HCT116 (cell line): ENCODE data around the gene SHH.

ENCODE experiments used
- POLR2A ChIP-seq: IDR thresholded peaks from 2 replicates; pipeline ENCODE4 v1.7.0; 2011; ENCODE audit warnings: borderline replicate concordance; ENCODE audit not compliant: insufficient read depth, insufficient read length; ENCODE audit errors: extremely low read depth
- ZFX ChIP-seq: fragments of 450-650 bp; IDR thresholded peaks from 2 replicates; pipeline ENCODE4 v1.6.1; 2017
- TF ChIP-seq, protein P1 (sequence below), 3 experiments: fragments of 200-600 bp in 1 of 3; sonication (generic) in 1 of 3; IDR thresholded peaks in 2 of 3; conservative IDR thresholded peaks in 1 of 3; 2 replicates each; pipeline ENCODE4 v1.5.1; 2012 to 2017; ENCODE audit warnings: low read depth in 2 of 3, low read length in 2 of 3, antibody characterized with exemption in 1 of 3, borderline replicate concordance in 1 of 3, control low read depth in 1 of 3, mild to moderate bottlenecking in 1 of 3, mixed read lengths in 1 of 3, mixed run types in 1 of 3, moderate library complexity in 1 of 3; ENCODE audit not compliant: insufficient read depth in 1 of 3
- TF ChIP-seq, protein P2 (sequence below): IDR thresholded peaks from 2 replicates; pipeline ENCODE4 v1.6.1; 2012

DNA sequence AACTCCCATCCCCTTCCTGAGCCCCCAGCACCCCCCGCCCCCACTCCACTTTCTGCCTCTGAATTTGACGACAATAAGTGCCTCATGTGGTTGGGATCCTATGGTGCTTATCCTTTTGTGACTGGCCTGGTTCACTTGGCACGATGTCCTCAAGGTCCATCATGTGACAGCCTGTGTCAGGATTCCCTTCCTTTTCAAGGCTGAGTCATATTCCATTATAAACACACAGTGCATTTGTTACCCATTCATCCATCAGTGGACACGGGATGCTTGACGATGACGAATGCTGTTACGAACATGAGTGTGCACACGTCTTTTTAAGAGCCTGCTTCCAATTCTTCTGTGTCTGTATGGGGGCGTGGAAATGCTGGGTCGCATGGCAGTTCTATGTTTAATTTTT is 26.7 kb downstream of the SHH start:
- TF ChIP-seq, protein P1, sequence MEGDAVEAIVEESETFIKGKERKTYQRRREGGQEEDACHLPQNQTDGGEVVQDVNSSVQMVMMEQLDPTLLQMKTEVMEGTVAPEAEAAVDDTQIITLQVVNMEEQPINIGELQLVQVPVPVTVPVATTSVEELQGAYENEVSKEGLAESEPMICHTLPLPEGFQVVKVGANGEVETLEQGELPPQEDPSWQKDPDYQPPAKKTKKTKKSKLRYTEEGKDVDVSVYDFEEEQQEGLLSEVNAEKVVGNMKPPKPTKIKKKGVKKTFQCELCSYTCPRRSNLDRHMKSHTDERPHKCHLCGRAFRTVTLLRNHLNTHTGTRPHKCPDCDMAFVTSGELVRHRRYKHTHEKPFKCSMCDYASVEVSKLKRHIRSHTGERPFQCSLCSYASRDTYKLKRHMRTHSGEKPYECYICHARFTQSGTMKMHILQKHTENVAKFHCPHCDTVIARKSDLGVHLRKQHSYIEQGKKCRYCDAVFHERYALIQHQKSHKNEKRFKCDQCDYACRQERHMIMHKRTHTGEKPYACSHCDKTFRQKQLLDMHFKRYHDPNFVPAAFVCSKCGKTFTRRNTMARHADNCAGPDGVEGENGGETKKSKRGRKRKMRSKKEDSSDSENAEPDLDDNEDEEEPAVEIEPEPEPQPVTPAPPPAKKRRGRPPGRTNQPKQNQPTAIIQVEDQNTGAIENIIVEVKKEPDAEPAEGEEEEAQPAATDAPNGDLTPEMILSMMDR (IDR thresholded peaks at IDR 0.05 in 2 of 3, conservative IDR thresholded peaks at IDR 0.05 in 1 of 3; ENCODE audit: borderline replicate concordance in 1 of 3, insufficient read depth in 1 of 3, low read depth in 2 of 3, low read length in 2 of 3), result no peak
- TF ChIP-seq, protein P2, sequence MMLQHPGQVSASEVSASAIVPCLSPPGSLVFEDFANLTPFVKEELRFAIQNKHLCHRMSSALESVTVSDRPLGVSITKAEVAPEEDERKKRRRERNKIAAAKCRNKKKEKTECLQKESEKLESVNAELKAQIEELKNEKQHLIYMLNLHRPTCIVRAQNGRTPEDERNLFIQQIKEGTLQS, result no peak
- TF ChIP-seq ZFX (no peak), POLR2A (no peak)
